Activated T-cell treated with anti-CD3 and anti-CD28 coated beads for 24 hours (primary cell): ENCODE data around the gene LIF.
"Not testable (repeated sequence)": the region's sequence is repeated elsewhere in the genome, so short reads cannot be mapped to it uniquely, and the experiment has no call there.

Experiments used
- DNase-seq: peaks from one replicate; pipeline ENCODE4 v3.0.0-alpha.2; 2020; ENCODE audit warnings: low read depth

Gene LIF

DNA sequence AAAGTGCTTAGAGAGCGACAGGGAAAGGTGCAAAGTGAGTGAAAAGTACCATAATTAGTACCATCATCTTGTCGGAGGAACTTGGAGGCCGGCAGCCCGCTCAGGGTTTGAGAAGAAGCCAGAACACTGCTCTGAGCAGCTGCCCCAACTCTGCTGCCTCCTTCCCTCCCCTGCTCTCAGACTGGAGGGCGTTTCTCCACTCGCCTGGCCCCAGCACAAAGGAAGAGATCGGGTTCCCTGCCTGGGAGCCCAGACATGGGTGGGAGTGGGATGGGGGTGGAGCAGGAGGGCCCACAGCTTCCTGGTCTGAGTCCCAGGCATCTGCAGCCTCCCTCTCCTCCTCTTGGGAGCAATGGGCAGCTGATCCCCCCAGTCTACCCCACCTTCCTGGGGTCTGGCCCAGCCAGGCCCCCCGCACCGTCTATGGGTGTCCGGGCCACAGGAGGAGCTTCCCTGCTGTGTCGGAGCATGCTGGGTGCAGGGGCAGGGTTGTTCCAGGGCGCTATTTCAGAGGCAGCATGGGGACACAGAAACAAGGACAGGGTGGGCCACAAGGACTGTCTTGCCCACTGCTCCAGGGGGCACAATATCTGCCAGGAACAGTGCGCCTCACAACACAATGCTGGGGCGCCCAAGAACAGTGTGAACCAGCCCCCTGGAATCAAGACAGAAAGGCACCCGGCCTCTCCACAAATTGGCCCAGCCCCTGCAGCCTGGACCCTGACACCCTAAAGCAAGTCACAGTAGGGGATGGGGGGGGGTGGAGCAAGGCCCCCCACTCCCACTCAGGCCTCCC is 4.8 kb downstream of the LIF start:
- DNase-seq = no peak

DNA sequence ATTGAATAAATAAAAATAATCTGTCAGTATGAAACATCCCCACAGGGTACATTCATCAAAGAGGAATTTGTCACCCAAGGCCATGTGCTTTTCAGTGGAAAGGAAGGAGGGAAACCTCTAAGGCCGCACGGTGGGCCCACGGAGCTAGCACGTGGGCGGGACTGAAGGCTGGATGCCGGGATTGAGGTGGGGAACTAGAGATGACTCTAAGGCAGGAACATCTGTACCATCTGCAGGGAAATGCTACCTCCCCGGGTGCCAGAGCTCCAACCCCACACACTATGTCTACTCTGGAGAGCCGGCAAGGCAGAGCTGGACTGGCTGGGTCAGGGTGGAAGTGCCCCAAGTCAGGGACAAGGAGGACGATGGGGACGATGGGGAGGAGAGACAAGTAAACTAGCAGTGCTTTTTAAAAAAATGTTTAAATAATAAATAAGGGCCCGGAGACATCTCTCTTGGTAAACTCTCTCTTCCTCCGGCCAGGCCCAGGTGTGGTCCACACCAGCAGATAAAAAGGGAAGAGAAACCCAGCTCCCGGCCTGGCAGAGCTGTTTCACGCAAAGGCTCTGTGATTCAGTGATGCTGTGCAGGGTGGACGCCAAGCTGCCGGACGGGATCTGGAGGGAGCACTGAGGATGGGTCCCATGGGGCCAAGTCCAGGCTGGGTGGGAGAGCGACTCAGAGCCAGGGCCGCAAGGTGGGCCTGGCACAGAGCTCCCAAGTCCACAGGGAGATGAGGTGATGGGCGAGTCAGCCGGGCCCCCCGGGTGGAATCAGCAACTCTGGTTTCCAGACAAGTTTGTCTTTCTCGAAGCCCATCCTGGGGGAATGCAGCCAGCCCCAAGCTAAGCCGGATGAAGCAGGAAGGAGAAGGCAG is 5.8 kb downstream of the LIF start:
- no peak for DNase-seq

DNA sequence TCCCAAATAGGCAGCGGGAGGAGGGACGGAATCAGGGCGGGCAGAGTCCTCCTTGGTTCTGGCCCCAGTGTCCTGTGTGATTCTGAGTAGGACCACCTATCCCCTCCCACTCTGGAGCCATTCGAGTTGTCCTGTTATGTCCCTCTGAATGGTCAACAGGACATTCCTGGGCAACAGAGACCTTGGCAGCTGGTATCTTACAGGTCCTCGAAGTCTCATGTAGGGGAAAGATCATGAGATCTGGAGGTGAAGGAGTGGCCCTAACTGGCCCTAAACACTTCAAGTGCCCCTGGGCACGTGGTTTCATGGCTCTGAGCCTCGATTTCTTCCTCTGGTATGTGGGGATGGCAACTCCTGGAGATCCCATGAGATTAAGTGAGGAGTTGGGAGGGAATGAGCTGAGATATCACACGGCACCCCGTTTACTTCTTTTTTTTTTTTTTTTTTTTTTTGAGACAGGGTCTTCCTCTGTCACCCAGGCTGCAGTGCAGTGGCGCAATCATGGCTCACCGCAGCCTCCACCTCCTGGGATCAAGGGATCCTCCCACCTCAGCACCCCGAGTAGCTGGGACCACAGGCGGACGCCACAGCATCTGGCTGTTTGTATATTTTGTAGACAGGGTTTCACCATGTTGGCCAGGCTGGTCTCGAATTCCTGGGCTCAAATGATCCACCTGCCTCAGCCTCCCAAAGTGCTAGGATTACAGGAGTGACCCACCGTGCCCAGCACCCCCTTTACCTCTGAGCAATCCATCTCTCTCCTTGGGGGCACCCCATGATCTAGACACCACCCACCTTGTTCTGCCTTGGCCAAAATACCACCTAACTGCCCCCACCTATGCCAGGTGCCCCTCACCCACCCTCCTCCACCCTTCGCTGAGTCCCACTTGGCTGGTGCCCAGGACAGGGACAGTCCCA is 6.8 kb downstream of the LIF start:
- DNase-seq = no peak

DNA sequence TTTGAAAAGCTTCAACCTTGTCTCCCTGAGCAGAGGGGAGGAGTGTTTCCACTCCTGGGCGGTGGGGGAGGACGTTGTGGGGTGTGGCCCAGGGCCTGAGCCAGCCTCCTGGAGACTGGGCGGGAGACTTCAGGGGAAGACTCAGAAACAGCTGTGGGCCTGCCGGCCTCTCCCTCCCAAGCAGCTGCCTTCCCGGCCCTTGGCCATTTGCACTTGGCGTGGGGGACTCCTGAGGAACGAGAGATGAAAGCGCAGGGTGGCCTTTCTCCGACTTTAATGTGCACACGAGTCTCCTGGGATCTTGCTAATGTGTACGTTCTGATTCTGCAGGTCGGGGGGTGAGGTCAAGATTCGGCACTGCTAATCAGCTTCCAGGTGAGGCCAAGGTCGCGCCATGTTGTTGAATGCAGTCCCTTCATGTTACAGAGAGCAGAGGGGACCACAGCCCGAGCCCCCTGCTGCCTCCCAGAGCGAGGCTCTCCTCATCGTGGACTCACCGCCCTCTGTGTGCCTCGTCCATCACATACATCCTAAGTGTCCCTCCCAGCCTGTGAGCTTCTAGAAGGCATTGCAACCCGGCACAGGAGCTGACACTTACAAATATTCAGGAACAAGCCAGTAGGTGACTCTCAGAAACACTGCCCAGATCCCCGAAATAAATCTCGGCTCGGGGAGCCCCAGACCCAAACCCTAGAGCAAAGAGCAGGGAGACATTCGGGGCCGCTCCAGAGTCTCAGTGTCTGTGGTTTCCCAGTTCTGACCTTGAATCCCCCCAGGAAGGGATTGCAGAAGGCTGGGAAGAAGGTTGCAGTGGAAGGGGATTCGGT is 7.7 kb downstream of the LIF start:
- DNase-seq = no peak

DNA sequence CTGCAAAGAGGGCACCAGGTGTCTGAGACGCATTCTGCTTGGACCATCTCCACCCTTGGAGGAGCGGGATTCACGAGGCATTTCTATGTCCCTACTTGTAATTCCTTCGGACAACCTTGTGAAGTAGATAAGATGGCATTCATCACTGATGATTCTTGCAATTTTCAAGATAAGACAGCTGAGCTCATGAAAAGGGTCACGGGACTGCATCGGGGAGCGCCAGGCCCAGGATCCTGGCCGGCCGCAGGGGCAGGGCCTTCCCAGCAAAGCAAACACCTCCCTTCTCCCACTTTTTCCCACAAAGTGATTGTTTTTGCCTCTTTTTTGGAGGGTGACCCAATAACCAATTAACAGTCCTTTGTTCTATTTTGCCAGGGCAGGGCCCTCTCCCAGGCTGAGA is 8.4 kb downstream of the LIF start:
- no peak for DNase-seq

DNA sequence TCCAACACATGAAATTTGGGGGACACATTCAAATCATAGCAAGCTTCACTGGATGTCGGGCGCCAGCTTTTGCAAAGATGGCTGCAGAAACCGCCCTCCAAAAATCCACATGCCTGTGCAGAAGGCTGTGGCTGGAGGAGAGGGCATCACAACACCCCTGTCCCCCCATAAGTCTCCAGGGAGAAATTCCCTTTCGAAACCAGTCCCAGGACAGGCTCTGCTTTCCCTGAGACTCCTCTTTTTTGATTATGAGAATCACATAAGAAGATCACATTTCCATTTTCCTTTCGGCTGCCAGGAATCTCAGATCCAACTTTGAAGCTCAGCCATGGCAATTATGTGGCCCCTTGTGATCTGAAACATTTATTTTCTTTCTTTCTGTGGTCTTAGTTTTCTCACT is 9.7 kb downstream of the LIF start:
- DNase-seq = no peak

DNA sequence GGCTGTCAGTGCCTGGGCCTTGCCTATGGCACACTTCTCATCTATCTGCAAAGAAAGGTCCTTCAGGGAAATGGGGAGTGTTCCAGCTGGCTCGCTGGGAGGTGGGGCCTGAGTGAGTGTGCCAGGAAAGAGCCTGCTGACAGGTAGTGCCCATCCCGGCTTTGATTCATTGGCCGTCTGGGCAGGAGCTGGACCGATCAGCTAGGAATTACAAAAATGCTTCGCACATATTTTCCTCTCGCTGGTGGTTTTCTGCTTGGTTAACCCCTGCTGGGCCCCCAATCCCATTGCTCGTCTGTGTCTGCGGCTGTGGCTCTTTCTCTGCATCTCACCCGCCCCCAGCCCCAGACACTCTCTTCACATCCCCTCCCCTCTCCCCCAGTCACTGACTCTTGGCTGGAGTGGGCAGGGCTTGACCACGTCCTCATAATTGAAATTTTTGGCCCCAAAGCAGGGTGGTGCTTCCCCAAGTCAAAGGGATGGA is 10.8 kb downstream of the LIF start:
- no peak for DNase-seq

DNA sequence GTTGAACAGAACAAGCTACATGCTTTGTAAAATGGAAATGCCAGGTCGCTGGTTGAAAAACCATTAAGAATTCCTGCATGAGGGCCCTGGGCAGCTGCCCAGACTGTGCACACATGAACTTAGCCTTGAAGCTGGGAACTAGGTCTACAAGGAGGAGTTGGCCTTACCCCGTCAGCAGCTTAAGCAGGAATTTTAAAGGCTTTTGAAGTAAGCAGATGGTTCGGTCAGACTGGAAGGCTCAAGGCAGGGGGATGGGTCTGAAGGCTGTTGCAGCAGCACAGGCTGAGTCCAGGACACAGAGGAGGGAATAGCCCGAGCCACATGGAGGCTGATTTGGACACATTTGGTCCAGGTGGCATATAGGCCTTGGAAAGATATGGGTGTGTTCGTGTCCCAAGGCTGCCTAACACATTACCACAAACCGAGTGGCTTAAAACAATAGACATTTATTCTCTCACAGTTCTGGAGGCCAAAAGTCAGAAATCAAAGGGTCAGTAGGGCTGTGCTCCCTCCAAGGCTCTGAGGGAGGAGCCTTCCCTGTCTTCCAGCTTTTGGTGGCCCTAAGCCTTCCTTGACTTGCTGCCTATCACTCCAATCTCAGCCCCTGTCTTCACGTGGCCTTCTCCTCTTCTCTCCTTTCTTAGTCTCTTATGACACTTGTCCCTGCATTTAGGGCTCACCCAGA is 11.6 kb downstream of the LIF start:
- no peak for DNase-seq

DNA sequence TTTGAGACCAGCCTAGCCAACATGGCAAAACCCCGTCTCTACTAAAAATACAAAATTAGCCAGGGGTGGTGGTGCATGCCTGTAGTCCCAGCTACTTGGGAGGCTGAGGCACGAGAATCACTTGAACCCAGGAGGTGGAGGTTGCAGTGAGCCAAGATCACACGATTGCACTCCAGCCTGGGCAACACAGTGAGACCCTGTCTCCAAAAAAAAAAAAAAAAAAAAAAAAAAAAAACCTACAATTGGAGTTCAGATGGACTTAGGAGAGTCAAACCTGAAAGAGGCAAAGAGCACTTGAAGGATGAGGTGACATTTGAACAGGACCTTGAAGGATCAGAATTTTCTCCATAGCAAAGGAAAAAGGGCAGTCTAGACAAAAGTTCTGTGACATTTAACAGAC is 12.2 kb downstream of the LIF start:
- DNase-seq = not testable (repeated sequence)

DNA sequence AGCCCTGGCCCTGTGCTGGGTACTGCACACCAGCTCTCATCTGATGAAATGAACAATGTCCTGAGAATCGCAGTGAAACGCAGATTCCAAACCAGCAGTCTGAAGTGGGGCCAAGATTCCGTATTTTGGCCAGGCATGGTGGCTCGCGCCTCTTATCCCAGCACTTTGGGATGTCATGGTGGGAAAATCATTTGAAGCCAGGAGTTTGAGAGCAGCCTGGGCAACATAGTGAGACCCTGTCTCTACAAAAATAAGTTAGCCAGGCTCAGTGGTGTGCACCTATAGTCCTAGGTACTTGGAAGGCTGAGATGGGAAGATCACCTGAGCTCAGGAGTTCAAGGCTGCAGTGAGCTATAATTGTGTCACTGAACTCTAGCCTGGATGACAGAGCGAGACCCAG is 13.0 kb downstream of the LIF start:
- no peak for DNase-seq

DNA sequence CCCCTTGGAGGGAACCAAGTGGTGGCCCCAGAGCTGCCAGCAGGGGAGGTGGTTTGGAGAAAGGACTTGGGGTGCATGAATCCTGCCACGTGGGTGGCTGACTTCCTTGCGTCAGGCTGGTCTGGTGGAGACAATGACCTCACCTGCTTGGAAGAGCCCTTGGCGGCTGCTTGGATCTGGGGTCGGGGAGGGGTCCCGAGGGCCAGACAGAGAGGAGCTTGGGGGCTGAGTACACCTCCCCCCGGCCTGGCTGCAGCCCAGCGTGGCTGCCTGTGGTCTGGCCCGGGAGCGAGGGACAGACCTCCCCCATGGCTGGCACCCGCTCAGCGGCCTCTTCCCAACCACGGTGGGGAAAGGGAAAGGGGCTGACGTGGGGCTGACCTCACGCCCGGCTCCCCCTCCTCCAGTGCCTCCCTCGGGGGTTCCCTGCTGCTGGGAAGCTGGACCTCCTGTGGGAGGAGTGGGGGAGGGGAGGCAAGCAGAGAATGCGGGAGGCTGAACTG is 13.8 kb downstream of the LIF start:
- DNase-seq = no peak

DNA sequence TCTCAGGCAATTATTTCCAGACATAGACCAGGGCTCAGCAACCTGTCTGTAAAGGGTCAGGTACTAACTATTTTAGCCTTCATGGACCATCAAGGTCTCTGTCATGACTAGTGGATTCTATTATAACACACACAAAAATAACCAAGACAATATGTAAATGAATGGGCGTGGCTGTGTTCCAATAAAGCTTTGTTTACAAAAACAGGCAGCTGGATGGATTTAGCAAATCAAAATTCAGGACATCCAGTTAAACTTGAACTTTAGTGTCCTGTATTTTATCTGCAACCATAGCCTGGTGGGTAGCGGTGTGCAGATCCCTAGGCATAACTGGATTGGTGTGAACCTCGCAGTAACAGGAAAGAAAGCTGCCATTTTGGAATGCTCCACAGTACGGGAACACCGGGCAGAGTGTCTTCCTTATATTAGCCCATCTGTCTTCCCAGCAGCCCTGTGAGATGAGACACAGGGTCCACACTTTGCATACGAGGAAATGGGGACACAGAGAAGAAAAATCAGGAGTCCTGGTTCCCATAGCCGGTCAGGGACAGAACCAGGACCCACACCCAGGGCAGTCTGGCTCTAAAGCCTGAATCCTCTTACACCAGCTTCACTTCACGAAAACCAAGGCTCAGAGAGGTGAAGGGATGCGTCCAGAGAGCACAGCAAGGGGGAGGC is 15.6 kb downstream of the LIF start:
- DNase-seq = no peak

DNA sequence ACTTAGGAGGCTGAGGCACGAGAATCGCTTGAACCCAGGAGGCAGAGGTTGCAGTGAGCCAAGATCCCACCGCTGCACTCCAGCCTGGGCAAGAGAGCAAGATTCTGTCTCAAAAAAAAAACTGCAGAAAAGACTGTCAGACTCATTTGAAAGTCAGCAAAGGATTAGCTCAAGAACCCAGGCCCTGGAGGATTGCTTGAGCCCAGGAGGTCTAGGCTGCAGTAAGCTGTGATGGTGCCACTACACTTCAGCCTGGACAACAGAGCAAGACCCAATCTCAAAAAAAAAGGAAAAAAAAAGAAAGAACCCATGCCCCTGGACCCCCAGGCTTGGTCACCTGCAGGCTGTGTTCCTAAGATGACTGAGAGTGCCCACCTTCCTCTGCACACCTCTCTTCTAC is 16.2 kb downstream of the LIF start:
- DNase-seq = no peak

DNA sequence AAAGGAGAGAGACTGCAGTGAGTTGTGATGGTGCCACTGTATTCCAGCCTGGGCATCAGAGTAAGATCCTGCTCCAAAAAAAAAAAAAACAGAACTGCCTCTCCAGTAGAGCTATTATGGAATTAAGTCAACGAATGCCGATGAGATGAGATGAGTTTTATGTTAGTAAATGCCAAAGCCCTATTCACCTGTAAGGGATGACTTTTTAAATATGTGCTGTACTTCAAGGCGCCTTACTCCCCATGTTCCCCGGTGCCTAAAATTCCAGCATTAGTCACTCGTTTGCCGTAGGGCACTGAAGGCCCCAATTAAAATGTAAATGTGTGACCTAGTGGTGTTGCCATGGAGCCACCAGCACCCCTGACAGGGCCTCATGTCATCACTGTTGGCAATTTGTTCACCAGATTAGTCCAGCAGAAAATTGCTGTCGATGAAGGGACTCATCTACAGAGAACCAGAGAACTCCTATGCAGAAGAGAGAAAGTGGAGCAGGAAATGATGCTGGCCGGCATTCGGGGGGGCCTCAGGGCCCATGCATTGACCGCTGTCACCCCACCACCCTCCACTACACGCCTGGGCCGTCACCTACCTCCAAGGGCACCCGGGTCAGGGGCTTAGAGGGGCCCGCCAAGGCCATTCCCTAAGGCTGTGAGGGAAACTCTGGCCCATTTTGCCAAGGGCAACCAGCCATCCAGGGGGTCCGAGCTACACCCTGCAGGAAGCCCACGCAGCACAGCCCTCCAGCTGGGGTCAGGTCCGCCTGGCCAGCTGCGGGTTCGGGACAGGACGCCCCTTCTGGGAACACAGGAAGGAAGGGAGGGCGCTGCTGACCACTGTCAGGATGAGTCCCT is 17.8 kb downstream of the LIF start:
- DNase-seq = no peak

DNA sequence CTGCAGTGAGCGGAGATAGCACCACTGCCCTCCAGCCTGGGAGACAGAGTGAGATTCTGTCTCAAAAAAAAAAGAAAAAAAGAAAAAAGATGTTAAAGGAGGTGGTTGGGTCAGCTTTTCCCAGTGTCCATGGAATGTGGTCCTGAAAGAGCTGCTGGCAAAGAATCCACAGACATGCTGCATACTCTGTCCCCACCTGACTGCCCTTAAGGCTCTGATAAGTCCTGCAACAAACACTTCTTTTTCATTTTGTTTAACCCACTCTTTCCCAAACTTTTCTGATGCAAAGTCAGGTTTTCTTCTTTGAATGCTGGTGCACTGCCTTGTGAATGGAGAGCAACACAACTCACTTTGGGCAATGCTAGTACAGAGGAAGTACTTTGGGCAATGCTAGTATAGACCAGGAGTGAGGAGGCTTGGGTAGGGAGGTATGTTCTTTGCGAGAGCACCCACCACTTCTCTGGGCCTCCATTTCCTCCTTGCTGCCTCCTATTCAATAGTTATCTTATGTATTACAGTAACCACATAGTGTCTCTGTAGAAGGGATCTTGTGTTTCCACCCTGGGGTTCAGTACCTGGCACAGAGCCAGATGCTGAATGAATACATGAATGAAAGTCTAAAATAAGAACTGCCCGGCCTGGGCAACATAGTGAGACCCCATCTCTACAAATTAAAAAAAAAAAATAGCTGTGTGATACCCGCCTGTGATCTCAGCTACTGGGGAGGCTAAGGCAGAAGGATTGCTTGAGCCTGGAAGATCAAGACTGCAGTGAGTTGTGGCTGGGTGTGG is 18.9 kb downstream of the LIF start:
- no peak for DNase-seq

DNA sequence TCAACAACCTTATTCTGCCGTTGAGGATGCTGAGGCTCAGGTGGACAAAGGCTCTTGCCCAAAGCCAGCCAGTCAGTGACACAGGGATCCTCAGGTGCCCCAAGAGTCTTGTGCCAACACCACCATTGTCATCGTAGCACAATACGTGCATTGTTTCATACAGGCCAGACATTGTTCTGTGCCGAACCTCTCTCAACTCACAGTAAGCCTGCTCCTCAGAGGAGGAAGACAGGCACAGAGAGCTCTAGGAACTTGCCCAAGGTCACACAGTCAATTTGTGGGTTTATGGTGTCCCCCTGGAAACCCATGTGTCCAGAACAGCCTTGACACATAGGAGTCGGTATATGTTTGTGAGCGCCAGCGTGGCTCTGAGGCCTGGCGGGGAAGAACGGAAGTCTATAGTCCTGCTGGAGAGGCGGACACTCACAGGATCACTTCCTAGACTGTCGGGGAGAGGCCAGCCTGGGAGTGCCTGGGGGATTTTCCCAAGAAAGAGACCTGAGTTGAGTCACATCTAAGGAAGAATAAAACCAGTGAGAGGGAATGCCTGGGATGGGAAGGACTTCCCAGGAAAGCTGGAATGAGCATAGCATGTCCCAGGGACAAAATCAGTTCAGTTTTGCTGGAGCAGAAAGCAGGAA is 20.2 kb downstream of the LIF start:
- no peak for DNase-seq

DNA sequence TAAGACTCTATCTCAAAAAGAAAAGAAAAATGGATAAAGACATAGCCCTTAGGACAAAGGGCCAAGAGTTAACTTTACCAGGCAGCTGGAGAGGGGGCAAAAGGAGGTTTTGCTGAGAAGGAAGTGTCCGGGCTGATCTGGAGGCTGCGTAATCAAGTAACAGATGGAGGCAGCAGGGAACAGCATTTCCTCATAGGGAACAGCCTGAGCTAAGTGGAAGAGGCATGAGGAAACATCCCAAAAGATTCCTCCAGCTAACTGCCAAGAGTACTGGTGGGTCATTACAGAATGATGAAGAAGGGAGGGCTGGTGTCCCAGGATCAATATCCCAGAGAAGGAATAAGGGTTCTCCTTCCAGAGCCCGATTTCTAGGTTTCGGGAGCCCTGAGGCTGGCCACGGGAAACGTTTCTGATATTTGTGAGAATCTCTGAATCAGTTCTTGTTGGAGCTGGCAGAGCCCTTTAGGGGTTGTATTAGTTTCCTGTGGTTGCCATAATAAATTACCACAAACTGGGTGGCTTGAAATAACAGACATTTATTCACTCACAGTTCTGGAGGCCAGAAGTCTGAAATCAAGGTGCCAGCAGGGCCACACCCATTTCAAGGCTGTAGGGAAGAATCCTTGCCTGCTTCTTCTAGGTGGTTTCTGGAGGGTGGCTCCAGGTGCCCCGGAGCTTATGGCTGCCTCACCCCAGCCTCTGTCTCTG is 21.2 kb downstream of the LIF start:
- no peak for DNase-seq
